Kidney epithelial cell (primary cell): ENCODE measurements around the gene BAIAP2L1. TPM values are rescaled to one million over a fixed set of nuclear protein-coding genes. Genes with fewer than 3 reads are reported as not detected.

Experiments
- DNase-seq: peaks from one replicate; pipeline ENCODE4 v3.0.0-alpha.2; 2010; ENCODE audit warnings: low read depth
- H3K27me3 ChIP-seq: 2 replicates; pipeline ENCODE4 v1.6.0; 2011; ENCODE audit warnings: low read length; ENCODE audit not compliant: control insufficient read depth, insufficient read depth
- H3K36me3 ChIP-seq: 2 replicates; pipeline ENCODE4 v1.5.1; 2011; ENCODE audit warnings: low read length; ENCODE audit not compliant: control insufficient read depth, insufficient read depth
- H3K4me3 ChIP-seq: 2 replicates; pipeline ENCODE4 v1.5.1; 2011; ENCODE audit warnings: low read depth, mild to moderate bottlenecking, control low read depth, low read length
- total RNA-seq: library from RNA; depleted of rRNA; stranded (reverse); fragments of >200 nt; gene quantifications from 2 replicates; pipeline ENCODE4 v1.2.3, GENCODE V29; 2015
- TF ChIP-seq, protein P1 (sequence below): IDR thresholded peaks from 2 replicates; pipeline ENCODE4 v1.5.1; 2011; ENCODE audit warnings: mild to moderate bottlenecking, moderate library complexity, low read length, control low read depth, inconsistent platforms; ENCODE audit not compliant: insufficient read depth, poor library complexity, severe bottlenecking

Gene BAIAP2L1
- total RNA-seq, 1 donor from 2014 or later = 32.5 TPM

DNA sequence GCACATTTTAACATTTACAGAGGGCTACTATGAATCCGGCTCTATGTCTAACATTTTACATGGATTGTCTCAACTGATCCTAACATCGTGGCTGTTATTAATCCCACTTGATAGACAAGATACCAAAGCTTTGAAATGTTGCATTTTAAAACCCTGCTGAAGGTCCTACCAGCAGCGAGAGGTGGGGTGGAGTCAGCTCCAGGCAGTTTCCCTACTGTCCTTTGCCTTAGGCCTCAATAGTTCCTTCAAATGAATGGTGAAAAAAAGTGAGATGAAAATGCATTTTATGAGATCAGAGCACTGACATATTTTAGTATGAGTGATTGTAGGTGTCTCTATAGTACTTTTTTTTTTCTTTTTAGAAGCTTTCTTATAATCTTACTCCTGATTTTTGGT, 26.6 kb downstream of the BAIAP2L1 start:
- Histone ChIP-seq H3K27me3 (no peaks in the 10 kb centered on the region), H3K36me3 (no peaks in the 10 kb centered on the region), H3K4me3 (no peak overlapping the region)
- no peak for DNase-seq
- TF ChIP-seq, protein P1, sequence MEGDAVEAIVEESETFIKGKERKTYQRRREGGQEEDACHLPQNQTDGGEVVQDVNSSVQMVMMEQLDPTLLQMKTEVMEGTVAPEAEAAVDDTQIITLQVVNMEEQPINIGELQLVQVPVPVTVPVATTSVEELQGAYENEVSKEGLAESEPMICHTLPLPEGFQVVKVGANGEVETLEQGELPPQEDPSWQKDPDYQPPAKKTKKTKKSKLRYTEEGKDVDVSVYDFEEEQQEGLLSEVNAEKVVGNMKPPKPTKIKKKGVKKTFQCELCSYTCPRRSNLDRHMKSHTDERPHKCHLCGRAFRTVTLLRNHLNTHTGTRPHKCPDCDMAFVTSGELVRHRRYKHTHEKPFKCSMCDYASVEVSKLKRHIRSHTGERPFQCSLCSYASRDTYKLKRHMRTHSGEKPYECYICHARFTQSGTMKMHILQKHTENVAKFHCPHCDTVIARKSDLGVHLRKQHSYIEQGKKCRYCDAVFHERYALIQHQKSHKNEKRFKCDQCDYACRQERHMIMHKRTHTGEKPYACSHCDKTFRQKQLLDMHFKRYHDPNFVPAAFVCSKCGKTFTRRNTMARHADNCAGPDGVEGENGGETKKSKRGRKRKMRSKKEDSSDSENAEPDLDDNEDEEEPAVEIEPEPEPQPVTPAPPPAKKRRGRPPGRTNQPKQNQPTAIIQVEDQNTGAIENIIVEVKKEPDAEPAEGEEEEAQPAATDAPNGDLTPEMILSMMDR = no peak

DNA sequence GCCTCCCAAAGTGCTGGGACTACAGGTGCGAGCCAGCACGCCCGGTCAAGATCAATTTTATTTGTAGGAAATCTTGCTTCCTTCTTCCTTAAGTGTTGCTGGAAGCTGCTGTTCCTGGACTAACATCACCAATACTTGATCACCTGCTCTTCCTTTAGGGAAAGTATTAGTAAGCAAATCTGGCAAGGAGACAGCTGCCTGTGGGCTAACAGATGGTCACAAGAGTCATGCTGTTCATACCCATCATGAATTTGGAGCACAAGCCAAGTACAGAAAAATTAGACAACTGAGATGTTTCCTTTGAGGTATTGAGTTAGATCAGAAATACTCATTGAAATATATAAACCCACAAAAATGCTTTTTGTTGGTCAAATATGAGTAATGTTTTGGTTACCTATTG, 27.9 kb downstream of the BAIAP2L1 start:
- H3K36me3 ChIP-seq = no peaks in the 10 kb centered on the region
- DNase-seq = peak; percentile 45
- no peaks in the 10 kb centered on the region for H3K27me3 ChIP-seq
- no peak overlapping the region for H3K4me3 ChIP-seq
- TF ChIP-seq, protein P1 = no peak

DNA sequence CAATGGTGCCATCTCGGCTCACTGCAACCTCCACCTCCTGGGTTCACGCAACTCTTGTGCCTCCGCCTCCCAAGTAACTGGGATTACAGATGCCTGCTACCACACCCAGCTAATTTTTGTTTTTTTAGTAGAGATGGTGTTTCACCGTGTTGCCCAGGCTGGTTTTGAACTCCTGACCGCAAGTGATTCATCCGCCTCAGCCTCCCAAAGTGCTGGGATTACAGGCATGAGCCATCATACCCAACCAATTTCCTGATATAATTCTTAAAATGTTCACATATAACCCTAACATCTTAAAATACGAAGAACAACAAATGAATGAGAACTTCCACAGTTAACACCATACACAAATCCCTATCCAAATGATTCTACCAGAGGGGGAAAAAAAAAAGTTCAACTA, 31.2 kb downstream of the BAIAP2L1 start:
- H3K36me3 ChIP-seq = no peaks in the 10 kb centered on the region
- no peak overlapping the region for H3K4me3 ChIP-seq
- DNase-seq = no peak
- H3K27me3 ChIP-seq = no peaks in the 10 kb centered on the region
- TF ChIP-seq, protein P1 = no peak

DNA sequence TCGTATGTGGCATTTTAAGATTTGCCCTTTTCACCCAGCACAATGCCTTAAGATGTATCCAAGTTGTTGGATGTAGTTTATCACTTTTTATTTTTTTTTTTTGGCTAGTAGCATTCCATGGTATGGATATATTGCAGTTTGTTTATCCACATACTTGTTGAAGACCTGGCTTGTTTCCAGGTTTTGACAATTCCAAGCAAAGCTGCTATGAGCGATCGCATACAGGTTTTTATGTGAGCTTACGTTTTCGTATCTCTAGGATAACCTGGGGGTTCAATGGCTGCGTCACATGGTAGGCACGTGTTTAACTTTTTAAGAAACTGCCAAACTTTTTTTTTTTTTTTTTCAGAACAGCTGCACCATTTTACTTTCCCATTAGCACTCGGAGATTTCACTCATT, 32.2 kb downstream of the BAIAP2L1 start:
- no peaks in the 10 kb centered on the region for H3K27me3 ChIP-seq
- no peaks in the 10 kb centered on the region for H3K36me3 ChIP-seq
- no peak overlapping the region for H3K4me3 ChIP-seq
- DNase-seq = no peak
- TF ChIP-seq, protein P1 = no peak

DNA sequence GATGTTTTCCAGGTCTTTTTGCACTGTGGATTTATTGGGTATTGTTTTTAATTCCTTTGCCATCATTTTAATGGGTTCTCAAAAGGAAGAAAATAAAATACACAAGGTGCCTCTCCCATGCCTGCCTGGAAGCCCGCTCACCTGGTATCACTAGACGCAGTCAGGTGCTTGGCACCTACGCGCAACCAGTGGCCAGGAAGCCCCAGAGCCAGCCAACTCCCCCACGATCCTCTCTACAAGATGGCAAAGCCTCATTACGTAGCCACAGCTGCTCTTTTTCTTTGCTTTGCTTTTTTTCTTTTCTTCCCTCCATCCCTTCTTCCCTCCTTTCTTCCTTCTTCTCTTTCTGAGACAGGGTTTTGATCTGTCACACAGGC, 34.3 kb downstream of the BAIAP2L1 start:
- H3K4me3 ChIP-seq = no peak overlapping the region
- TF ChIP-seq, protein P1 = no peak
- no peaks in the 10 kb centered on the region for H3K27me3 ChIP-seq
- H3K36me3 ChIP-seq = no peaks in the 10 kb centered on the region
- DNase-seq = no peak

DNA sequence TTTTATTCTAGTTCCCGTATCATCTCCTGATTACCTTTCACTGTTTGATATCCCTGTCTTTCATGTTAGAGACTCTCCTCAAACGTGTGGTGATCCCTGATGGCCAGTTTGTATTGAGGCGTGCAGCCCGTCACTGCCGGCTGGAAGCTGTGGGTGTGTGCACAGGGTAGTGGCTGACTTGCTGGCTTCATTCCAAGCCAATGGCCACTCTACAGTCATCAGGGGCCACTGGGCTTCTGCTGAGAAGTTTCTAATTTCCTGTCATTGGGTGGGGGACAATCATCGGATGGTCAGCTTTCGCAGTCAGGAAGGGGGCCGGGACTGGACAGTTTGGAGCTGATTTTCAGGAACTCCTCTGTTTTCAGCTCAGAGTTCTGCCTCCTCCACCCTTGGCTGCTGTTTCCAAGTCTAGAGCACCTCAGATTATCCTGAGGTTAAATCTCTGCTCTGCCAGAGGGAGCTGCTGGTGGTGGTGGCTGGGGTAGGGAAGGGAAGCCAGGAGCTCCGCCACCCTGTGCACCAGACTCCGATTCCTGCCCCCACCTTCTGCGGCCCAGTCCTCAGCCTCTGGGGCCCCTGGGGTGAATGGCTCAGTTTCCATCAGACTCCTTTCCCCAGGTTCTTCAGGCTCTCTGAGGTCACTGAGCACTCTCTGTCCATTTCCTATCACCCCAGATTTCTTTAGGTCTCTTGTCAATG, 34.9 kb downstream of the BAIAP2L1 start:
- TF ChIP-seq, protein P1 = no peak
- DNase-seq = no peak
- Histone ChIP-seq H3K4me3 (no peak overlapping the region), H3K27me3 (no peaks in the 10 kb centered on the region), H3K36me3 (no peaks in the 10 kb centered on the region)
